T-helper 9 cell (primary cell): ENCODE data around the gene MPDZ.

Experiments
- DNase-seq: peaks from one replicate; pipeline ENCODE4 v3.0.0-alpha.2; 2020

MPDZ gene

DNA sequence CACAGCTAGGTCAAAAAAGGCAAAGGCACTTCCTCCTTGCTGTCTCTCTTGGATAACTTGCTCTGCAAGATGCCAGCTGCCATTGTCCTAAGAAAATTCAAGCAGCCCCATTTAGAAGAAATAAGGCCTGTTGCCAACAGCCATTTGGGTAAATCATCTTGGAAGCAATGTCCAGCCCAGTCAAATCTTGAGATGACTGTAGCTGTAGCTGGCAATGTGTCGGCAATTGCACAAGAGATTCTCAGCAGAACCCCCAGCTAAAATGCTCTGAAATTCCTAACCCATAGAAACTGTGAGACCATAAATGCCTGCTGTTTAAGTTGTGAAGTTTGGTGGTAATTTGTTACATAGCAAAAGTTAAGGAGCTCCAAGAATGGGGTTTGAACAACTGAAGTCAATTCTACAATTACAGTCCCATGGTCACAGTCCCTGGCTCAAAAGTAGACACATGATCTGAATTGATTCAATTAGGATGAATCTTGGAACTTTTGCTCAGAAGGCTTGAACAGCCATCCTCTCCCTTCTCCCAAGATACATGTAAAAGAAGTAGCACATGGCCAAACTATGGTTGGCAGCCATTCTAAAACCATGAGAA, 151.1 kb downstream of the MPDZ start:
- no peak for DNase-seq

DNA sequence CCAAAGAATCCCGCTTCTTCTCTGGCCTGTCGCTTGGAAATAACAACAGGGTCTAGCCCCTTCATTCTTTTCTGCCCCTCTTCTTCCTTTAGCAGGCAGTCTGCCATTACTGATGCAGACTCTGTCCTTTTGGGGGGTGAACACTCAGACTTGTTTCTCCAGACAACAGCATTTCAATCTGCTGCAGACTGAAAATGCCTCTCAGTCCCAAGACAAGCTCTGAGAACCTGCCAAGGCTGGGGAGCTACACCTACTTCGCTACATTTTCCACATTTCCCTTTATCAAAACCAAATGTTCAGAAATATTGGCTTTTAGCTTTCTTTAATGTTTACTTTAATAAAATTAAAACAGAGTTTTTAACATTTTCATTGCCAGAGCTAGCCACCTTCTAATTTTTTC, 152.4 kb downstream of the MPDZ start:
- DNase-seq, result no peak

GRCh38 chr9:13125261-13125660, 154.2 kb downstream of the MPDZ start:
- DNase-seq, result no peak

GRCh38 chr9:13122756-13123369, 156.6 kb downstream of the MPDZ start:
- no peak for DNase-seq

GRCh38 chr9:13118313-13118712, 161.2 kb downstream of the MPDZ start:
- no peak for DNase-seq

GRCh38 chr9:13116292-13116691, 163.2 kb downstream of the MPDZ start:
- no peak for DNase-seq

- DNase-seq, result no peak
These were observed 165.7 kb downstream of the MPDZ start for GRCh38 chr9:13113751-13114150.

GRCh38 chr9:13113216-13113615, 166.3 kb downstream of the MPDZ start:
- DNase-seq, result no peak

- no peak for DNase-seq
These were observed 167.7 kb downstream of the MPDZ start for GRCh38 chr9:13111778-13112177.

DNA sequence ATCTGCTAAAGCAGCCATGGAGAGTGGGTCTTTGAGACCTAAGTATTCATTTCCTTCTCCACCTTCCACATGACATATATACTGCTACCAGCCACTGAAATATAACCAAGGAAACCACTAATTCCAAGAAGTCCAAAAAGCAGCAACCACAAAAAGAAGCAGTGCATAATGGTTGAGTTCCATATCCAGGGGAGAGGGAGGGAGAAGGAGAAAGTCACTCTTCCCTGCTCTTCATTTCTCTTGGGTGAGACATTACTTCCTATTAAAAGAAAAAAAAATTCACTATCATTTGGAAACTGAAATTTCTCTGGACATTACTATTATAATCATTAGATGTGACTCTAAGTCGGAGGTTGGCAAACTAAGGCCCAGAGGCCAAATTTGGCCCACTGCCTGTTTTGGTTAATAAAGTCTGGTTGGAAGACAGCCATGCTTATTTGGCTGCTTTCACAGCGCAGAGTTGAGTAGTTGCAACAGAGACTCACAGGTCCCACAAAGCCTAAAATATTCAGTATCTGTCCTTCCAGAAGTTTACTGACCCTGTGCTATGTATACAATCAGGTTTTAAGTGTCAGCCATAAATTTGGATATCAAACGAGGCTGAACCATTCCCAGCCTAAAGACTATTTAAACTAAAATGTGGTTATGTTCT, 168.6 kb downstream of the MPDZ start:
- DNase-seq, result no peak

- DNase-seq, result no peak
These were observed 169.7 kb downstream of the MPDZ start for GRCh38 chr9:13109781-13110180.

- DNase-seq, result no peak
These were observed 172.5 kb downstream of the MPDZ start for GRCh38 chr9:13107008-13107407.

- no peak for DNase-seq
These were observed 178.4 kb downstream of the MPDZ start for GRCh38 chr9:13100914-13101572.

- DNase-seq, result no peak
These were observed 184.4 kb downstream of the MPDZ start for GRCh38 chr9:13095056-13095455.

DNA sequence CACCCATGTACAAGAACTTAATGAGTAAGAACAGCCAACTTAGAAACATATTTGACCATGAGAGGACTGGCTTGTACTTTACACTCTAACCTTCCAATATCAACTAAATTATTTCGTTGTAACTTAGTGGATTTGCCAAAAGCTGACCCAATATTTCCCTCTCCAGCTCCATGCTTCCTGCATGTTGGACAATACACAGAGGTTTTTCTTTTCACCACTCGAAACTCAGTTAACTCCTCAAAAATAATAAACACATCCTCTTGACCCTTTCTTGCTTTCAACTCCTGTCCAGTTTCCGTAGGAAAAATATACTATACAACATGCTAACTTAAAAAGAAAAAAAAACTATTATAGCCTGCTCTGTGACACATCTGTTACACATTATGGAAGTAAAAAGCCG, 188.9 kb downstream of the MPDZ start:
- DNase-seq, result no peak

- no peak for DNase-seq
These were observed 189.8 kb downstream of the MPDZ start for GRCh38 chr9:13089666-13090065.

DNA sequence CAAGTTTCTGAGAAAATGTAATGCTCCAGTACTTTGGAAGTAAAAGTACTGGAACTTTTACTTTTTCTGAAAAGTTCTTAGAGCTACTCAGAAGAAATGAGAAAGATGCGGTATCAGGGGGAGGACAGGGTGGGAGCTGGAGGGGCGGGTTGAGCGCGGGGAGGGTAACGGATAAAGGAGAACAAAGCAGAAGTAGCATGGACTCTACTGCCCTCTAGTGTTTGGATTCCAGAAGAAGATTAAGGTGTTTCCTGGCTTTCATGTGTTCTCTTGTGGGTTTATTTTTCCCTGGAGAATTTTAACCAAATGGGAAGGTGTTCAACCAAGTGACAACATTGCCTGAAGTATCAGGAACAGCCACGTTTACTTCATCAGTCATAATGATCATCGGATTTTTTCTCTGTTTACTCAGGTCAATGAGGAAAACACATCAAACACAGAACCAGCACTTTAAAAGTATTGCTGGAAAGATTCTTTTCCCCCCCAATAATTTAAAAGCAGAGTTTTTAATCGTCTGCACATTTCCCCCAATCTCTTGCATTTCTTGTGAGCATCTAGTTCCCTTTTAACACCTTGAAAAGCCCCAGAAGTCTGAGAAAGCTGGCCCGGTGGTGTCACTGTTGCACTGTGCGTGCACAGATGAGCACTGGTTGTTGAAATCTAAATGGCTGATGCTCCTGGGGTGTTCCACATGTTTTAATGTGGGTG, 190.6 kb downstream of the MPDZ start:
- no peak for DNase-seq

GRCh38 chr9:13083963-13084528, 195.4 kb downstream of the MPDZ start:
- no peak for DNase-seq

GRCh38 chr9:13083366-13083765, 196.1 kb downstream of the MPDZ start:
- no peak for DNase-seq

- DNase-seq, result no peak
These were observed 196.7 kb downstream of the MPDZ start for GRCh38 chr9:13082796-13083195.

DNA sequence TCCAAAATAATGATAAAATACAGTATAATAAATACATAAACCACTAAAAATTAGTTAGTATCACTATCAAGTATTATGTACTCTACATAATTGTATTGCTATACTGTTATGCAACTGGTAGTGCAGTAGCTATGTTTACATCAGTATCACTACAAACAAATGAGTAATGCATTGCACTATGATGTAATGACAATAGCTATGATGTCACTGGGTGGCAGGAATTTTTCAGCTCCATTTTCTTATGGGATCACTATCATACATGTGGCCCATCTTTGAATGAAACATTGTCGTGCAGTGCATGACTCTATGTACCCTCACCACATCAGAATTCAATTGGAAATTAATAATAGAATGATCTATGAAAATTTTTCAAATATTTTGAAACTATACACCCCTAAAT, 201.3 kb downstream of the MPDZ start:
- no peak for DNase-seq

- no peak for DNase-seq
These were observed 202.9 kb downstream of the MPDZ start for GRCh38 chr9:13076616-13077015.

DNA sequence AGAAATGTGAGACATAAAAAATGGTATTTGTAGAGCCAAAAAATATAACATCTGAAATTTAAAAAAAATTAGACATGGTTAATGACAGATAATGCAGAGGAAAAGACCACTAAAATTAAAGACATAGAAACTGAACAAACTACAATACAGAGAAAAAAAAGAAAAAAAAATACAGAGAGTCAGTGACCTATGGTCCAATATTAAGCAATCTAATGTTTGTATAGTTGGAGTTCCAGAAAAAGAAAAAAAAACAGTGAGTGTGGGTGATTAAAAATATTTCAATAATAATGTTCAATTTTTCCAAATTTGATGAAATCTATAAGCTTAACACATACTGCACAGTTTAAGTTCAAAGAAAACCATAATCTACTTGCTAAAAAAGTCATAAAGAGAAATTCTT, 207.6 kb downstream of the MPDZ start:
- DNase-seq, result no peak
